ENCODE results near the gene IPO4. TPM values are rescaled to one million over a fixed set of nuclear protein-coding genes. Genes with fewer than 3 reads are reported as not detected.
A peak's percentile ranks its signal among the peaks of the same experiment; 100 is the strongest.

Gene IPO4
- total and polyA plus RNA-seq, 2 of the 13 experiments (the other 11 are each of a cell fraction or from before 2014, with no cell fraction given): 39.0 to 179 TPM

- TF ChIP-seq MED13 (CRISPR knock-in tag; IDR thresholded peaks at IDR 0.05) (no peak), ZBTB44 (CRISPR knock-in tag; IDR thresholded peaks at IDR 0.05) (0 out of 2 replicates have a peak, but pooled peaks have one; percentile 48), PBX2 (CRISPR knock-in tag; IDR thresholded peaks at IDR 0.05) (0 out of 2 replicates have a peak, but pooled peaks have one; percentile 3), ZNF619 (CRISPR knock-in tag; IDR thresholded peaks at IDR 0.05) (peak; percentile 91; the same call in 1 of the 2 replicates), TOPORS (CRISPR knock-in tag; IDR thresholded peaks at IDR 0.05) (peak; percentile 44; the same call in 1 of the 2 replicates), MLXIP (CRISPR knock-in tag; IDR thresholded peaks at IDR 0.05; ENCODE audit: borderline replicate concordance) (no peak), MAF1 (CRISPR knock-in tag; IDR thresholded peaks at IDR 0.05; ENCODE audit: borderline replicate concordance) (no peak), KAT8 (CRISPR knock-in tag; IDR thresholded peaks at IDR 0.05) (peak; percentile 79), SMAD3 (CRISPR knock-in tag; IDR thresholded peaks at IDR 0.05) (no peak), NFE2L1 (CRISPR knock-in tag; IDR thresholded peaks at IDR 0.05; ENCODE audit: borderline replicate concordance) (peak; percentile 47; the same call in 1 of the 2 replicates), ZNF441 (CRISPR knock-in tag; IDR thresholded peaks at IDR 0.05; ENCODE audit: borderline replicate concordance) (peak; percentile 82), ZNF142 (CRISPR knock-in tag; IDR thresholded peaks at IDR 0.05) (no peak), ZNF484 (CRISPR knock-in tag; IDR thresholded peaks at IDR 0.05; ENCODE audit: borderline replicate concordance, low read depth) (no peak), CBX1 (IDR thresholded peaks at IDR 0.05; ENCODE audit: low read depth) (no peak), SALL1 (CRISPR knock-in tag; IDR thresholded peaks at IDR 0.05) (peak; percentile 83), ETV5 (CRISPR knock-in tag; IDR thresholded peaks at IDR 0.05; ENCODE audit: borderline replicate concordance) (peak; percentile 73; the same call in 1 of the 2 replicates)
Observed at GRCh38 chr14:24130717-24131548, 57.7 kb downstream of the IPO4 start (continued).

Measured in HepG2 (cell line).